RWPE2 (cell line): ENCODE measurements around the gene PTPRM.

Experiments
- ATAC-seq: fragments of 200-7000 bp; cut with Tn5 transposase; 3 replicates; pipeline ENCODE4 v1.9.1; 2021; ENCODE audit warnings: low read depth
- DNase-seq: peaks from one replicate; pipeline ENCODE4 v3.0.0-alpha.2; 2020; ENCODE audit warnings: low spot score
- H3K27ac ChIP-seq: fragments of 450-650 bp; 2 replicates; pipeline ENCODE4 v1.5.1; 2017; ENCODE audit warnings: mild to moderate bottlenecking; ENCODE audit not compliant: poor library complexity, severe bottlenecking
- H3K27me3 ChIP-seq: fragments of 250-450 bp; sonication (Bioruptor Pico); 2 replicates; pipeline ENCODE4 v1.5.1; 2021; ENCODE audit warnings: mild to moderate bottlenecking, moderate library complexity; ENCODE audit not compliant: insufficient read depth, poor library complexity, severe bottlenecking
- H3K36me3 ChIP-seq: fragments of 250-450 bp; sonication (Bioruptor Pico); 2 replicates; pipeline ENCODE4 v1.5.1; 2020; ENCODE audit warnings: low read depth, mild to moderate bottlenecking, moderate library complexity
- H3K4me1 ChIP-seq: fragments of 250-450 bp; sonication (Bioruptor Pico); 2 replicates; pipeline ENCODE4 v1.5.1; 2021; ENCODE audit warnings: mild to moderate bottlenecking, moderate library complexity; ENCODE audit not compliant: insufficient read depth, poor library complexity, severe bottlenecking
- H3K4me3 ChIP-seq: fragments of 250-450 bp; sonication (Bioruptor Pico); 2 replicates; pipeline ENCODE4 v1.5.1; 2021; ENCODE audit warnings: mild to moderate bottlenecking, moderate library complexity; ENCODE audit not compliant: severe bottlenecking
- H3K9me3 ChIP-seq: fragments of 250-450 bp; sonication (Bioruptor Pico); 2 replicates; pipeline ENCODE4 v1.5.1; 2021; ENCODE audit warnings: mild to moderate bottlenecking, moderate library complexity; ENCODE audit not compliant: severe bottlenecking
- TF ChIP-seq, protein P1 (sequence below): fragments of 450-650 bp; IDR thresholded peaks from one replicate; pipeline ENCODE4 v1.5.1; 2017; ENCODE audit warnings: mild to moderate bottlenecking, moderate library complexity; ENCODE audit not compliant: poor library complexity, severe bottlenecking

PTPRM gene

DNA sequence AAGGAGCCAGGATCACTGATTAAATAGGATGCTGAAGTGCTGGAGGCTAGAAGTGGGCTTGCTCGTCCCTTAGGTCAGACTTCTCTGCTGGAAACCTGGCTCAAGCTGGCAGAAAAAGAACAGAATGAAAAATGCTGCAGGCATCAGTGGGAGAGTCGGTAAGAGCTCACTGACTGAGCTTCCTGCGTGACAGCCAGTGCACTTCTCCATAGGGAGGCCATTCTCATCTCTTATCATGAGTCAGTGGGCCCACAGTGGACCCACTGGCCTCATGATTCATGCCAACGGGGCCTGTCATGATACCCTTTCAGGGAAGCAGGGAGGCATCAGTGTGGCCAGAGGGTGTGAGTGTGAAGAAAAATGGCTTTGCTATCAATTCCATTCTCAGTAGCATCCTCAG, 498.2 kb downstream of the PTPRM start:
- TF ChIP-seq, protein P1, sequence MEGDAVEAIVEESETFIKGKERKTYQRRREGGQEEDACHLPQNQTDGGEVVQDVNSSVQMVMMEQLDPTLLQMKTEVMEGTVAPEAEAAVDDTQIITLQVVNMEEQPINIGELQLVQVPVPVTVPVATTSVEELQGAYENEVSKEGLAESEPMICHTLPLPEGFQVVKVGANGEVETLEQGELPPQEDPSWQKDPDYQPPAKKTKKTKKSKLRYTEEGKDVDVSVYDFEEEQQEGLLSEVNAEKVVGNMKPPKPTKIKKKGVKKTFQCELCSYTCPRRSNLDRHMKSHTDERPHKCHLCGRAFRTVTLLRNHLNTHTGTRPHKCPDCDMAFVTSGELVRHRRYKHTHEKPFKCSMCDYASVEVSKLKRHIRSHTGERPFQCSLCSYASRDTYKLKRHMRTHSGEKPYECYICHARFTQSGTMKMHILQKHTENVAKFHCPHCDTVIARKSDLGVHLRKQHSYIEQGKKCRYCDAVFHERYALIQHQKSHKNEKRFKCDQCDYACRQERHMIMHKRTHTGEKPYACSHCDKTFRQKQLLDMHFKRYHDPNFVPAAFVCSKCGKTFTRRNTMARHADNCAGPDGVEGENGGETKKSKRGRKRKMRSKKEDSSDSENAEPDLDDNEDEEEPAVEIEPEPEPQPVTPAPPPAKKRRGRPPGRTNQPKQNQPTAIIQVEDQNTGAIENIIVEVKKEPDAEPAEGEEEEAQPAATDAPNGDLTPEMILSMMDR = no peak
- no peaks in the 10 kb centered on the region for H3K9me3 ChIP-seq
- H3K27ac ChIP-seq = no peak overlapping the region
- ATAC-seq (no peak), DNase-seq (no peak)
- peaks cover 8% of the 10 kb centered on the region for H3K4me1 ChIP-seq
- H3K27me3 ChIP-seq = no peaks in the 10 kb centered on the region
- H3K4me3 ChIP-seq = no peak overlapping the region
- H3K36me3 ChIP-seq = no peaks in the 10 kb centered on the region

DNA sequence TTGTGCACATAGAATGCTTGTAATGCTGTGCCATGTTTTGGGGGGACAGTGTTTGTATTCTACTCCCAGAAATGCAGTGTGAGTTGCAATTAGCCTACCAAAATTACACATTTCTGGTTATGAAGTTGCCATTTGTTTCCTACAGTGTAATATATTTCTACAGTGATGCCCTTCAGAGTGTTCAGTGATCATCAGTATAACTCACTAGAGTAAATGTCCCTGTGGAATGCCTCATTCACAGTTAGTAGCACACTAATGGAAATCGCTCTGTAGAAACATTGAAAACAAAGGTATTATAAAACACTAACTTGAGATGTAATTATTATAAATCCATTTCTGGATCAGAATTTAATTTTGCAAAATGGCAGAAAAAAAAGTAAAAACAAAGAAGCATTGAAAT, 498.7 kb downstream of the PTPRM start:
- TF ChIP-seq, protein P1 = no peak
- Histone ChIP-seq H3K9me3 (no peaks in the 10 kb centered on the region), H3K4me3 (no peak overlapping the region), H3K27me3 (no peaks in the 10 kb centered on the region), H3K27ac (no peak overlapping the region), H3K36me3 (no peaks in the 10 kb centered on the region), H3K4me1 (peaks cover 8% of the 10 kb centered on the region)
- ATAC-seq = no peak
- no peak for DNase-seq

DNA sequence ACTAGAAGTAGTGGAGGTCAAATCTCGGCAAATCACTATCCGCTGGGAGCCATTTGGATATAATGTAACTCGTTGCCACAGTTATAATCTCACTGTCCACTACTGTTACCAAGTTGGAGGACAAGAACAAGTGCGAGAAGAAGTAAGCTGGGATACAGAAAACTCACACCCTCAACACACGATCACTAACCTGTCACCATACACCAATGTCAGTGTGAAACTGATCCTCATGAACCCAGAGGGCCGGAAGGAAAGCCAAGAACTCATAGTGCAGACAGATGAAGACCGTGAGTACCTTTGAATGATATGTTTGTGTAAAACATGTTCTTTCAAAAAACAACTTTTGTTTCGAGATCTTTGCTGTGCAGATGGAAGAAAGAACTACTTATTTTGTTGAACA, 502.6 kb downstream of the PTPRM start:
- TF ChIP-seq, protein P1 = no peak

DNA sequence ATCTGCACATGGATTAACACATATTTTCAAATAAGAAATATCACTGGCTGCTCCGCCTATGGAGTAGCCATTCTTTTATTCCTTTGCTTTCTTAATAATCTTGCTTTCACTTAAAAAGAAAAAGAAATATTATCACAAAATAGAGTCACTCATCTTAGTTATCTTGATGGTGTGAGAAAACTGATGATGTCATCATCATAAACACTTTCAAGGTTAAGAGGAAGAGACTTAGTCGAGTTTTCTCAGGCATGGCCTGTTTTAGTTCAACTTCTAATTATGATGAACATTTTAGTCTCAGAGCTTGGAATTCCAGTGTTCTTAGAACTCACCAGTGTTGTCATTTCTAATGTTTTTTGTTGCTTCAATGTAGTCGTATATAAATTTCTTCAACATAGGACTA, 506.1 kb downstream of the PTPRM start:
- Histone ChIP-seq H3K4me1 (no peaks in the 10 kb centered on the region), H3K9me3 (no peaks in the 10 kb centered on the region), H3K36me3 (peaks cover 3% of the 10 kb centered on the region; the same call in 1 of the 2 replicates), H3K27ac (no peak overlapping the region), H3K4me3 (no peak overlapping the region), H3K27me3 (no peaks in the 10 kb centered on the region)
- ATAC-seq = no peak
- DNase-seq = no peak
- TF ChIP-seq, protein P1 = no peak

More for the DNA sequence above, 502.6 kb downstream of the PTPRM start:
- Histone ChIP-seq H3K4me1 (no peaks in the 10 kb centered on the region), H3K36me3 (peaks cover 3% of the 10 kb centered on the region; the same call in 1 of the 2 replicates), H3K9me3 (no peaks in the 10 kb centered on the region), H3K27me3 (no peaks in the 10 kb centered on the region), H3K27ac (no peak overlapping the region), H3K4me3 (no peak overlapping the region)
- ATAC-seq (no peak), DNase-seq (no peak)

DNA sequence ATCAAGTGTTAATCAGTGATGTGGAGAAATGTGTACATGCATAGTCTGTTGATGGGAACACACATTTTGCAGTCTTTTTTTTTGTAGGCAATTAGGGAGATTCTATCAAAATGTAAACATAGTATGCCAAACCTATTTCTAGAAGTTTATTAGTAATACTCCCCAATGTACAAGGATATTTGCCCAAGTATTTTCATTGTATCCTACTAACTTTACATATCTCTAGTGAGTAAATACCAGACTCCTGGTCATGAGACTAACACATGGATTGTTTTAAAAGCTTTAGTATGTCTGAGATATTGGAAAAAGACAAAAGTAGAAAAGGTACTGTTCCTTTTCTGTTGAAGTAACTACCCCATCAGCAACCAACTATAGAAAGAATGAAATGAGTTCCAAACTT, 513.0 kb downstream of the PTPRM start:
- no peak overlapping the region for H3K4me3 ChIP-seq
- no peak for ATAC-seq

More for the DNA sequence above, 513.0 kb downstream of the PTPRM start:
- TF ChIP-seq, protein P1 = no peak
- Histone ChIP-seq H3K27ac (no peak overlapping the region), H3K9me3 (no peaks in the 10 kb centered on the region), H3K36me3 (no peaks in the 10 kb centered on the region), H3K27me3 (no peaks in the 10 kb centered on the region), H3K4me1 (no peaks in the 10 kb centered on the region)
- DNase-seq = no peak
